ENCODE data around the gene RHBDD2.

DNA sequence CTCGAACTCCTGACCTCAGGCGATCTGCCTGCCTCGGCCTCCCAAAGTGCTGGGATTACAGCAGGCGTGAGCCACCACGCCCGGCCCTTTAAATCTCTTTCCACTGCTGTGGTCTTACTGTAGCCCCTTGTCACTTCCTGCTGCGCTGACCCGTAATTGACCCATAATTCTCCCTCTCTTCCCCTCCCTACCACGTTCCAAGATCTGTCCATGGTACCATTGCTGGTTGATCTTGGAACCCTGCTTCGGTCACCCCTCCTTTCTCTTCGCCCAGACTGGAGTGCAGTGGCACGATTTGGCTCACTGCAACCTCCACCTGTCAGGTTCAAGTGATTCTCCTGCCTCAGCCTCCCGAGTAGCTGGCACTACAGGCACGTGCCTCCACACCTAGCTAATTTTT, 42.6 kb downstream of the RHBDD2 start:
- TF ChIP-seq, protein P1, sequence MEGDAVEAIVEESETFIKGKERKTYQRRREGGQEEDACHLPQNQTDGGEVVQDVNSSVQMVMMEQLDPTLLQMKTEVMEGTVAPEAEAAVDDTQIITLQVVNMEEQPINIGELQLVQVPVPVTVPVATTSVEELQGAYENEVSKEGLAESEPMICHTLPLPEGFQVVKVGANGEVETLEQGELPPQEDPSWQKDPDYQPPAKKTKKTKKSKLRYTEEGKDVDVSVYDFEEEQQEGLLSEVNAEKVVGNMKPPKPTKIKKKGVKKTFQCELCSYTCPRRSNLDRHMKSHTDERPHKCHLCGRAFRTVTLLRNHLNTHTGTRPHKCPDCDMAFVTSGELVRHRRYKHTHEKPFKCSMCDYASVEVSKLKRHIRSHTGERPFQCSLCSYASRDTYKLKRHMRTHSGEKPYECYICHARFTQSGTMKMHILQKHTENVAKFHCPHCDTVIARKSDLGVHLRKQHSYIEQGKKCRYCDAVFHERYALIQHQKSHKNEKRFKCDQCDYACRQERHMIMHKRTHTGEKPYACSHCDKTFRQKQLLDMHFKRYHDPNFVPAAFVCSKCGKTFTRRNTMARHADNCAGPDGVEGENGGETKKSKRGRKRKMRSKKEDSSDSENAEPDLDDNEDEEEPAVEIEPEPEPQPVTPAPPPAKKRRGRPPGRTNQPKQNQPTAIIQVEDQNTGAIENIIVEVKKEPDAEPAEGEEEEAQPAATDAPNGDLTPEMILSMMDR (IDR thresholded peaks at IDR 0.05 in 8 of 11, conservative IDR thresholded peaks at IDR 0.05 in 3 of 11): no peak
- TF ChIP-seq POLR2A (IDR thresholded peaks at IDR 0.05): no peak

Measured in spleen (tissue), 7 donors.